ENCODE measurements around the gene WTAP. TPM values are rescaled to one million over a fixed set of nuclear protein-coding genes. Genes with fewer than 3 reads are reported as not detected.

Gene WTAP
- total and polyA plus RNA-seq, 4 donors = 21.0 to 43.8 (median 36.5) TPM

GRCh38 chr6:159761873-159762680, 34.8 kb downstream of the WTAP start, which contains the start of gene ACAT2 (continued):
- TF ChIP-seq, protein P1, sequence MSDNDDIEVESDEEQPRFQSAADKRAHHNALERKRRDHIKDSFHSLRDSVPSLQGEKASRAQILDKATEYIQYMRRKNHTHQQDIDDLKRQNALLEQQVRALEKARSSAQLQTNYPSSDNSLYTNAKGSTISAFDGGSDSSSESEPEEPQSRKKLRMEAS (IDR thresholded peaks at IDR 0.05) = no peak

DNA sequence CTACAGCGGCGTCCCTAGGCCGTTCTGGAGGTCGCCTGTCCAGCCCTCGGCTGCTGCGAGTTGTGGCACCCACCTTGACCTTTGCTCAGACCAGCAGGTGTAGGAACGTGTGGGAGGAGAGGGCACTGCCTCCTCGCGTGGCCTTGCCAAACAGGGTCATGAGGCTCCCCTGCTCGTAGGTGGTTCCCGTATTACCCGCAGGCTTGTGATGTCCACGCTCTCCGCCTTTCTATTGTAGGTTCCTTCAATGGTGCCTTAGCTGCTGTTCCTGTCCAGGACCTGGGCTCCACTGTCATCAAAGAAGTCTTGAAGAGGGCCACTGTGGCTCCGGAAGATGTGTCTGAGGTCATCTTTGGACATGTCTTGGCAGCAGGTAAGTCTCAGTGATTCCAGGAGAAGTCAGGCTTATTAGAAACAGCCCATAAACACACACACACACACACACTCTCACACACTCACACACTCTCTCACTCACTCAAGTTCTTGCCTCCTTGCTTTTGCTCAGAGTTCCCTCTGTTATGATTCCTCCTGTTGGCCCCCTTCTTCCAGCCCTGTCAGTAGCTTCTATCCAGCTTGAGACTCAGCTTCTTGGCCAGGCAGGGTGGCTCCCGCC, 35.5 kb downstream of the WTAP start:
- H3K4me1 ChIP-seq (ENCODE audit: control insufficient read depth in 4 of 4, insufficient read depth in 4 of 4, low read length in 3 of 4) = peaks cover 0 to 30% (median 18%) of the 10 kb centered on the region in 4 donors

DNA sequence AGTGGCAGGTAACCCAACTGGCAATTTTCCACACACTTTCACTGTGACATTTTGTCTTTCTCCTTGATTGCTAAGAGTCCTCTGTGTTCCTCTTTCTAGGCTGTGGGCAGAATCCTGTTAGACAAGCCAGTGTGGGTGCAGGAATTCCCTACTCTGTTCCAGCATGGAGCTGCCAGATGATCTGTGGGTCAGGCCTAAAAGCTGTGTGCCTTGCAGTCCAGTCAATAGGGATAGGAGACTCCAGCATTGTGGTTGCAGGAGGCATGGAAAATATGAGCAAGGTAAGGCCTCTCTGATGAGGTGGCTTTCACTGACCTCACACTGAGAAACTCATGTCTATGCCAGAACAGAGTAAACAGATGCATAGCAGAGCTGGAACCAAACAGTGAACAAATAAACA, 39.6 kb downstream of the WTAP start:
- DNase-seq (ENCODE audit: low spot score) = no peak
- Histone ChIP-seq H3K27ac (ENCODE audit: low read depth in 1 of 2, low read length in 2 of 2) (peak overlapping the region; percentile 1 to 36), H3K9ac (ENCODE audit: low read depth in 1 of 2, low read length in 2 of 2) (no peak overlapping the region), H3K4me1 (ENCODE audit: control insufficient read depth in 4 of 4, insufficient read depth in 4 of 4, low read length in 3 of 4) (peaks cover 0 to 24% (median 14%) of the 10 kb centered on the region in 4 donors), H3K9me3 (ENCODE audit: control insufficient read depth in 4 of 4, low read length in 3 of 4) (no peaks in the 10 kb centered on the region), H3K27me3 (ENCODE audit: control insufficient read depth in 4 of 4, insufficient read depth in 4 of 4, low read length in 3 of 4) (no peaks in the 10 kb centered on the region), H3K4me3 (ENCODE audit: low read depth in 1 of 3, low read length in 3 of 3) (no peak overlapping the region), H3K36me3 (ENCODE audit: control insufficient read depth in 4 of 4, insufficient read depth in 3 of 4, low read depth in 1 of 4, low read length in 3 of 4) (peaks cover 14 to 49% (median 41%) of the 10 kb centered on the region in 4 donors)
- no peak for TF ChIP-seq NR2F2 (IDR thresholded peaks at IDR 0.05)
- TF ChIP-seq GABPA (IDR thresholded peaks at IDR 0.05 in 1 of 2, conservative IDR thresholded peaks at IDR 0.05 in 1 of 2) = no peak
- TF ChIP-seq, protein P2, sequence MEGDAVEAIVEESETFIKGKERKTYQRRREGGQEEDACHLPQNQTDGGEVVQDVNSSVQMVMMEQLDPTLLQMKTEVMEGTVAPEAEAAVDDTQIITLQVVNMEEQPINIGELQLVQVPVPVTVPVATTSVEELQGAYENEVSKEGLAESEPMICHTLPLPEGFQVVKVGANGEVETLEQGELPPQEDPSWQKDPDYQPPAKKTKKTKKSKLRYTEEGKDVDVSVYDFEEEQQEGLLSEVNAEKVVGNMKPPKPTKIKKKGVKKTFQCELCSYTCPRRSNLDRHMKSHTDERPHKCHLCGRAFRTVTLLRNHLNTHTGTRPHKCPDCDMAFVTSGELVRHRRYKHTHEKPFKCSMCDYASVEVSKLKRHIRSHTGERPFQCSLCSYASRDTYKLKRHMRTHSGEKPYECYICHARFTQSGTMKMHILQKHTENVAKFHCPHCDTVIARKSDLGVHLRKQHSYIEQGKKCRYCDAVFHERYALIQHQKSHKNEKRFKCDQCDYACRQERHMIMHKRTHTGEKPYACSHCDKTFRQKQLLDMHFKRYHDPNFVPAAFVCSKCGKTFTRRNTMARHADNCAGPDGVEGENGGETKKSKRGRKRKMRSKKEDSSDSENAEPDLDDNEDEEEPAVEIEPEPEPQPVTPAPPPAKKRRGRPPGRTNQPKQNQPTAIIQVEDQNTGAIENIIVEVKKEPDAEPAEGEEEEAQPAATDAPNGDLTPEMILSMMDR (IDR thresholded peaks at IDR 0.05; ENCODE audit: low read depth, low read length, missing input control) = no peak
- no peak for TF ChIP-seq ZBTB33 (IDR thresholded peaks at IDR 0.05)
- TF ChIP-seq HNF4G (IDR thresholded peaks at IDR 0.05) = no peak
- peak; percentile 39 to 50 for TF ChIP-seq RXRA (IDR thresholded peaks at IDR 0.05)
- TF ChIP-seq REST (IDR thresholded peaks at IDR 0.05) = peak; percentile 38
- no peak for TF ChIP-seq FOXA2 (IDR thresholded peaks at IDR 0.05)
- TF ChIP-seq SP1 (IDR thresholded peaks at IDR 0.05) = peak; percentile 72
- TF ChIP-seq HNF4A (conservative IDR thresholded peaks at IDR 0.05) = peak; percentile 26 to 38

More for the DNA sequence above, 35.5 kb downstream of the WTAP start:
- Histone ChIP-seq H3K27me3 (ENCODE audit: control insufficient read depth in 4 of 4, insufficient read depth in 4 of 4, low read length in 3 of 4) (no peaks in the 10 kb centered on the region), H3K36me3 (ENCODE audit: control insufficient read depth in 4 of 4, insufficient read depth in 3 of 4, low read depth in 1 of 4, low read length in 3 of 4) (peaks cover 0 to 23% (median 21%) of the 10 kb centered on the region in 4 donors), H3K9me3 (ENCODE audit: control insufficient read depth in 4 of 4, low read length in 3 of 4) (no peaks in the 10 kb centered on the region), H3K4me3 (ENCODE audit: low read depth in 1 of 3, low read length in 3 of 3) (peak overlapping the region; percentile 74 to 94 (median 83)), H3K27ac (ENCODE audit: low read depth in 1 of 2, low read length in 2 of 2) (peak overlapping the region; percentile 100), H3K9ac (ENCODE audit: low read depth in 1 of 2, low read length in 2 of 2) (peak overlapping the region; percentile 67 to 96)
- DNase-seq (ENCODE audit: low spot score) = no peak
- TF ChIP-seq SP1 (IDR thresholded peaks at IDR 0.05) (peak; percentile 15), RAD21 (IDR thresholded peaks at IDR 0.05) (no peak), HNF4A (conservative IDR thresholded peaks at IDR 0.05) (peak; percentile 80 to 82), YY1 (IDR thresholded peaks at IDR 0.05) (peak; percentile 65), ZBTB33 (IDR thresholded peaks at IDR 0.05) (peak; percentile 33), EGR1 (IDR thresholded peaks at IDR 0.05; ENCODE audit: low read depth in 2 of 2) (peak; percentile 53 to 89), HNF4G (IDR thresholded peaks at IDR 0.05) (no peak), RXRA (IDR thresholded peaks at IDR 0.05) (peak; percentile 86 to 87), NR2F2 (IDR thresholded peaks at IDR 0.05) (peak; percentile 31)
- TF ChIP-seq, protein P1 (IDR thresholded peaks at IDR 0.05) = peak; percentile 30
- WGBS = 10% methylated on average over 16 of the region's 16 CpGs

Data from liver (tissue), 9 donors.